OCI-LY3 (cell line): Measurements from ENCODE around the gene PERP.

ENCODE experiments used
- EZH2phosphoT487 ChIP-seq: fragments of 200-600 bp; shearing (Covaris generic); IDR thresholded peaks from 2 replicates; pipeline ENCODE4 v1.6.1; 2018; ENCODE audit warnings: antibody characterized with exemption, mixed run types, low read depth
- TF ChIP-seq, protein P1 (sequence below): fragments of 200-600, 300-600 bp; sonication (generic); IDR thresholded peaks from 2 replicates; pipeline ENCODE4 v1.5.1; 2014; ENCODE audit warnings: antibody characterized with exemption, low read length, low read depth

DNA sequence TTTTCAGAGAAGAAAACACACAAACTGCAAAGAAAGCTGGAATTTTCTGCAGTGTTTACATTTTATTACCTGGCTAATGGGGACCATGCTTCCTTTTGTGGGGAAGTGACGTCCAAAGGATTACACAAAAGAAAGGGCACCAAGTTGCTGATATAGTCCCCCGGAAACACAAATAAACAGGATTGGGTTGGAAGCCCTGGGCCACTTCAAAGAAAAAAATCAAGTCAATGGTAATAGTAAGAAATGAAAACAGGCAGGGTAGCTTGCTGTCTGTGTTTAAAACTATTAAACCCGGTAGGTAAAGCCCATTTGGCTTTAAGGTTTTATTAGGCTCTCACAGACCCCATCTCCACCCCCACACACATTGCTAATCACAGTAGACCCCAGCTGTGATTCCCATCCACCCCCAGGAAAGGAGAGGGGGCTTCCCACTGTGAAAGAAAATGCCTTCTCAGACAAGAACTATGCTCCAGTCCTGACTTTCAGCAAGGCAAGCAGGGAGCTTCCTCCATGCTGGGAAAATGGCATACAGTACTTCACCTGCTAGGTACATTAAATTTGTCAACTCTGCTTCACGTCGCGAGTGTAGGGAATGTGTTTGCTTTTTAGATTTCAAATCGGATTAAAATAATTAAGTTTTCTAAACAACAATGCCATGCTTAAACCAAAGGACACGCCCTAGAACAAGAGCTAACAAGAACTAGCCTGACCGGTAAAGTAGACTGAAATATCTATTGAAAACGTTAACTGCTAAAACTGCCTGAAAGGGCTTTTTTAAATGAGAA, 1.1 kb downstream of the PERP start:
- TF ChIP-seq, protein P1, sequence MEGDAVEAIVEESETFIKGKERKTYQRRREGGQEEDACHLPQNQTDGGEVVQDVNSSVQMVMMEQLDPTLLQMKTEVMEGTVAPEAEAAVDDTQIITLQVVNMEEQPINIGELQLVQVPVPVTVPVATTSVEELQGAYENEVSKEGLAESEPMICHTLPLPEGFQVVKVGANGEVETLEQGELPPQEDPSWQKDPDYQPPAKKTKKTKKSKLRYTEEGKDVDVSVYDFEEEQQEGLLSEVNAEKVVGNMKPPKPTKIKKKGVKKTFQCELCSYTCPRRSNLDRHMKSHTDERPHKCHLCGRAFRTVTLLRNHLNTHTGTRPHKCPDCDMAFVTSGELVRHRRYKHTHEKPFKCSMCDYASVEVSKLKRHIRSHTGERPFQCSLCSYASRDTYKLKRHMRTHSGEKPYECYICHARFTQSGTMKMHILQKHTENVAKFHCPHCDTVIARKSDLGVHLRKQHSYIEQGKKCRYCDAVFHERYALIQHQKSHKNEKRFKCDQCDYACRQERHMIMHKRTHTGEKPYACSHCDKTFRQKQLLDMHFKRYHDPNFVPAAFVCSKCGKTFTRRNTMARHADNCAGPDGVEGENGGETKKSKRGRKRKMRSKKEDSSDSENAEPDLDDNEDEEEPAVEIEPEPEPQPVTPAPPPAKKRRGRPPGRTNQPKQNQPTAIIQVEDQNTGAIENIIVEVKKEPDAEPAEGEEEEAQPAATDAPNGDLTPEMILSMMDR: no peak
- no peak for TF ChIP-seq EZH2phosphoT487
